GM18867 (cell line): ENCODE measurements around the gene FGFR1OP2.
"Not testable (repeated sequence)": the region's sequence is repeated elsewhere in the genome, so short reads cannot be mapped to it uniquely, and the experiment has no call there.

Source experiments
- ATAC-seq: cut with Tn5 transposase; IDR thresholded peaks from one replicate; pipeline ENCODE4 v1.9.1; 2021; ENCODE audit warnings: mild to moderate bottlenecking, moderate library complexity; ENCODE audit not compliant: unreplicated experiment

Gene FGFR1OP2

GRCh38 chr12:26937863-26938700, at the start of gene FGFR1OP2, which contains the start of gene INTS13:
FGFR1OP2 (plus strand) TSS chr12:26938470; CDS start chr12:26954159, 15,689 bp downstream.
INTS13 (minus strand) TSS chr12:26937981; CDS start chr12:26936803, 1,178 bp downstream.
- peak; percentile 85 for ATAC-seq

GRCh38 chr12:26890784-26891183, 47.5 kb upstream of the FGFR1OP2 start:
- no peak for ATAC-seq

GRCh38 chr12:26891704-26892103, 46.6 kb upstream of the FGFR1OP2 start:
- ATAC-seq, result no peak

- ATAC-seq, result no peak
Observed at GRCh38 chr12:26895672-26896071, 42.6 kb upstream of the FGFR1OP2 start.

GRCh38 chr12:26896913-26897312, 41.4 kb upstream of the FGFR1OP2 start:
- ATAC-seq, result no peak

GRCh38 chr12:26903396-26903795, 34.9 kb upstream of the FGFR1OP2 start:
- ATAC-seq, result not testable (repeated sequence)

- no peak for ATAC-seq
Observed at GRCh38 chr12:26906024-26906423, 32.2 kb upstream of the FGFR1OP2 start.

- ATAC-seq, result no peak
Observed at GRCh38 chr12:26906704-26907103, 31.6 kb upstream of the FGFR1OP2 start.

GRCh38 chr12:26918321-26919215, 19.7 kb upstream of the FGFR1OP2 start:
- no peak for ATAC-seq

GRCh38 chr12:26919216-26919555, 19.1 kb upstream of the FGFR1OP2 start:
- ATAC-seq, result no peak

GRCh38 chr12:26921886-26922285, 16.4 kb upstream of the FGFR1OP2 start:
- ATAC-seq, result no peak

- ATAC-seq, result no peak
Observed at GRCh38 chr12:26928661-26929060, 9.6 kb upstream of the FGFR1OP2 start.

- no peak for ATAC-seq
Observed at GRCh38 chr12:26929590-26929989, 8.7 kb upstream of the FGFR1OP2 start.

- ATAC-seq, result no peak
Observed at GRCh38 chr12:26935636-26936378, 2.5 kb upstream of the FGFR1OP2 start.

- no peak for ATAC-seq
Observed at GRCh38 chr12:26936559-26937442, 1.5 kb upstream of the FGFR1OP2 start.

- no peak for ATAC-seq
Observed at GRCh38 chr12:26937443-26937862, 817 bp upstream of the FGFR1OP2 start.

GRCh38 chr12:26938701-26939062, 412 bp downstream of the FGFR1OP2 start:
- peak; percentile 14 for ATAC-seq

- ATAC-seq, result no peak
Observed at GRCh38 chr12:26939192-26939832, 1.0 kb downstream of the FGFR1OP2 start.

- no peak for ATAC-seq
Observed at GRCh38 chr12:26939953-26940352, 1.7 kb downstream of the FGFR1OP2 start.
